Neutrophil (primary cell): ENCODE results near the gene ENOX1.

Source experiments
- H3K27ac ChIP-seq: fragments of 200-600 bp; sonication (generic); 2 replicates; pipeline ENCODE4 v1.5.1; 2016; ENCODE audit warnings: mild to moderate bottlenecking, moderate library complexity
- H3K27me3 ChIP-seq: fragments of 200-600 bp; sonication (generic); 2 replicates; pipeline ENCODE4 v1.6.0; 2016; ENCODE audit warnings: mild to moderate bottlenecking
- H3K36me3 ChIP-seq: fragments of 200-600 bp; sonication (generic); 2 replicates; pipeline ENCODE4 v1.5.1; 2017
- H3K4me1 ChIP-seq, 2 experiments: fragments of 200-600 bp in 1 of 2; sonication (generic) in 1 of 2; 1 replicate in 1 of 2; 2 replicates in 1 of 2; pipeline versions ENCODE4 v1.5.1 to v1.6.1; 2013 to 2016; ENCODE audit warnings: low read depth in 1 of 2, low read length in 1 of 2, mild to moderate bottlenecking in 1 of 2, moderate library complexity in 1 of 2; ENCODE audit not compliant: control insufficient read depth in 1 of 2, insufficient read depth in 1 of 2
- H3K4me3 ChIP-seq, 2 experiments: fragments of 200-600 bp in 1 of 2; sonication (generic) in 1 of 2; 1 replicate in 1 of 2; 2 replicates in 1 of 2; pipeline ENCODE4 v1.5.1; 2013 to 2016; ENCODE audit warnings: low read depth in 1 of 2, low read length in 1 of 2, mild to moderate bottlenecking in 1 of 2, moderate library complexity in 1 of 2
- H3K9me3 ChIP-seq: fragments of 200-600 bp; sonication (generic); 2 replicates; pipeline ENCODE4 v1.5.1; 2016
- TF ChIP-seq, protein P1 (sequence below): fragments of 200-600 bp; sonication (generic); IDR thresholded peaks from 2 replicates; pipeline ENCODE4 v1.5.1; 2016; ENCODE audit warnings: antibody characterized with exemption

ENOX1 gene

DNA sequence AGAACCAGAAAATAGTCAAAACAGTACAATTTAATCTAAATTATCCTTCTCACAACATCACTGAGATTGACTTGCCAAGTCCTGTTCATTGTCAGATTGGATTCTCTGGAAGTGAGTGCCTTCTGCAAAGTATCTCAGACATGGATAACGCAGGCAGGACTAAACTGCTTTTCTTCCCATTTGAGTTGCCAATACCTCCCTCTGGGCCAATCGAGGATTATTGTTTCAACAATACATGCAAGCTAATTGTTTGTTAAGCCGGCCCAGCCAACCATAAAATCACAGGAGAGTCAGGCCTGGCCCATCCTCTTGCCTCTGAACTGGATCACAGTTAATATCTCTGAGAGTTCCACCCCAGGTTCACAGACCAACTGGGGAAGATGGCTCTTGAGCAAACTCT lies 240.0 kb downstream of the ENOX1 start:
- no peaks in the 10 kb centered on the region for H3K4me1 ChIP-seq
- TF ChIP-seq, protein P1, sequence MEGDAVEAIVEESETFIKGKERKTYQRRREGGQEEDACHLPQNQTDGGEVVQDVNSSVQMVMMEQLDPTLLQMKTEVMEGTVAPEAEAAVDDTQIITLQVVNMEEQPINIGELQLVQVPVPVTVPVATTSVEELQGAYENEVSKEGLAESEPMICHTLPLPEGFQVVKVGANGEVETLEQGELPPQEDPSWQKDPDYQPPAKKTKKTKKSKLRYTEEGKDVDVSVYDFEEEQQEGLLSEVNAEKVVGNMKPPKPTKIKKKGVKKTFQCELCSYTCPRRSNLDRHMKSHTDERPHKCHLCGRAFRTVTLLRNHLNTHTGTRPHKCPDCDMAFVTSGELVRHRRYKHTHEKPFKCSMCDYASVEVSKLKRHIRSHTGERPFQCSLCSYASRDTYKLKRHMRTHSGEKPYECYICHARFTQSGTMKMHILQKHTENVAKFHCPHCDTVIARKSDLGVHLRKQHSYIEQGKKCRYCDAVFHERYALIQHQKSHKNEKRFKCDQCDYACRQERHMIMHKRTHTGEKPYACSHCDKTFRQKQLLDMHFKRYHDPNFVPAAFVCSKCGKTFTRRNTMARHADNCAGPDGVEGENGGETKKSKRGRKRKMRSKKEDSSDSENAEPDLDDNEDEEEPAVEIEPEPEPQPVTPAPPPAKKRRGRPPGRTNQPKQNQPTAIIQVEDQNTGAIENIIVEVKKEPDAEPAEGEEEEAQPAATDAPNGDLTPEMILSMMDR = no peak
- no peak overlapping the region for H3K27ac ChIP-seq

GRCh38 chr13:43546251-43546650 lies 240.5 kb downstream of the ENOX1 start:
- H3K27me3 ChIP-seq = no peaks in the 10 kb centered on the region
- H3K4me3 ChIP-seq = no peak overlapping the region
- H3K36me3 ChIP-seq = no peaks in the 10 kb centered on the region
- H3K9me3 ChIP-seq = no peaks in the 10 kb centered on the region
- no peak overlapping the region for H3K27ac ChIP-seq
- no peaks in the 10 kb centered on the region for H3K4me1 ChIP-seq
- TF ChIP-seq, protein P1 = no peak

More for the DNA sequence above, 240.0 kb downstream of the ENOX1 start:
- no peaks in the 10 kb centered on the region for H3K9me3 ChIP-seq
- no peaks in the 10 kb centered on the region for H3K27me3 ChIP-seq
- no peak overlapping the region for H3K4me3 ChIP-seq
- no peaks in the 10 kb centered on the region for H3K36me3 ChIP-seq

- TF ChIP-seq, protein P1 = no peak
- H3K27me3 ChIP-seq = no peaks in the 10 kb centered on the region
Observed at GRCh38 chr13:43545317-43545874, 241.4 kb downstream of the ENOX1 start.

DNA sequence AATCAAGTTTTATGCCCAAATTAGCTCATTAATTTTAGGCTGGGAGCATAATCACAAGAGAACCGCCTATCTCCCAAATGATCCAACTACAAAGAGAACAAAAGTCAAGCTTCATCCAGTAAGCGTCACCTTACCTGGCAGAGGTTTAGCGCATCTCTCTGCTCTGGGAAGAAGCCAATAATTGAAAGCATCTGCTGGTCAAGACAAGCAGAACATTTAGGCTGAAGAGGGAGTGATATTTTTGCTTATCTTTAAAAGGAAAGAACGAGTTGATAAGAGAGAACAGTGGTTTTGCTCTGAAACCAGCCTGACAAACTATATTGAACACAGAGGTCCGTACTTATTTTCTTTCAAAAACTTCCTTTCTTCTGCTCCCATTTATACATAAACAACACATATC lies 242.1 kb downstream of the ENOX1 start:
- Histone ChIP-seq H3K27me3 (no peaks in the 10 kb centered on the region), H3K4me3 (no peak overlapping the region)
- TF ChIP-seq, protein P1 = no peak

More at GRCh38 chr13:43545317-43545874, 241.4 kb downstream of the ENOX1 start:
- no peaks in the 10 kb centered on the region for H3K4me1 ChIP-seq
- no peak overlapping the region for H3K4me3 ChIP-seq
- no peaks in the 10 kb centered on the region for H3K9me3 ChIP-seq
- no peak overlapping the region for H3K27ac ChIP-seq
- H3K36me3 ChIP-seq = no peaks in the 10 kb centered on the region

DNA sequence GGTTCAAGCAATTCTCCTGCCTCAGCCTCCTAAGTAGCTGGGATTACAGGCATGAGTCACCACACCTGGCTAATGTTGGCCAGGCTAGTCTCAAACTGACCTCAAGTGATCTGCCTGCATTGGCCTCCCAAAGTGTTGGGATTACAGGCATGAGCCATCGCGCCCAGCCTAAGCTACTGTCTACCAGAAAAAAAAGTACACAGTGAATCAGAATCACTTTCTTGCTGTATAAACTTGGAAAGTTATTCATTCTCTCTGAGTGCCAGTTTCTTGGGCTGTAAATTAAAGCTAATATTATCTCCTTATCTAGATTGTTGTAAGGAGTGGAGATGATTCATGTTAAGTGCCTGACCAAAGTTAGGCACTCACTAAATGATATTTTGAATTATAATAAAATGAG lies 242.8 kb downstream of the ENOX1 start:
- H3K27me3 ChIP-seq = no peaks in the 10 kb centered on the region
- H3K27ac ChIP-seq = no peak overlapping the region
- H3K9me3 ChIP-seq = no peaks in the 10 kb centered on the region
- H3K36me3 ChIP-seq = no peaks in the 10 kb centered on the region
- no peaks in the 10 kb centered on the region for H3K4me1 ChIP-seq
- TF ChIP-seq, protein P1 = no peak
- H3K4me3 ChIP-seq = no peak overlapping the region

More for the DNA sequence above, 242.1 kb downstream of the ENOX1 start:
- no peaks in the 10 kb centered on the region for H3K9me3 ChIP-seq
- no peaks in the 10 kb centered on the region for H3K36me3 ChIP-seq
- H3K27ac ChIP-seq = no peak overlapping the region
- no peaks in the 10 kb centered on the region for H3K4me1 ChIP-seq
